Activated B cell treated with CpG ODN at 0.5 μM for 24 hours (primary cell): ENCODE data around the gene LYRM4. TPM values are rescaled to one million over a fixed set of nuclear protein-coding genes. Genes with fewer than 3 reads are reported as not detected.

ENCODE experiments used
- ATAC-seq: fragments of 200-7000 bp; cut with Tn5 transposase; one replicate; pipeline ENCODE4 v1.10.0; 2021; ENCODE audit warnings: low read depth, mild to moderate bottlenecking, moderate library complexity
- CTCF ChIA-PET: fragments of 350-600 bp; sonication (Branson Sonifier 250); formaldehyde crosslinking; loops from one replicate; lab custom pipeline; 2021; ENCODE audit warnings: antibody characterized with exemption; lab: Charles Lee
- POLR2A ChIA-PET: fragments of 350-600 bp; sonication (Branson Sonifier 250); formaldehyde crosslinking; loops from one replicate; lab custom pipeline; 2021; ENCODE audit warnings: antibody characterized with exemption; lab: Charles Lee
- DNase-seq: peaks from one replicate; pipeline ENCODE4 v3.0.0; 2022
- H3K27ac Mint-ChIP-seq: one replicate; pipeline ENCODE4 v1.8.0; 2020; ENCODE audit warnings: mixed read lengths
- H3K27me3 Mint-ChIP-seq: one replicate; pipeline ENCODE4 v1.8.0; 2021; ENCODE audit warnings: mixed read lengths
- H3K36me3 Mint-ChIP-seq: one replicate; pipeline ENCODE4 v1.8.0; 2021; ENCODE audit warnings: low read depth, mixed read lengths
- H3K4me1 Mint-ChIP-seq: one replicate; pipeline ENCODE4 v1.8.0; 2021; ENCODE audit warnings: mixed read lengths
- H3K4me3 Mint-ChIP-seq: one replicate; pipeline ENCODE4 v1.8.0; 2020; ENCODE audit warnings: mild to moderate bottlenecking, mixed read lengths
- H3K9me3 Mint-ChIP-seq: one replicate; pipeline ENCODE4 v1.8.0; 2020; ENCODE audit warnings: mixed read lengths
- intact Hi-C: fragments of 100-400 bp; cut with micrococcal nuclease; formaldehyde crosslinking; loops from one replicate; pipeline ENCODE4 v1.15.1; 2024
- total RNA-seq: library from RNA; stranded (reverse); gene quantifications from 2 replicates; pipeline ENCODE4 v1.2.3, GENCODE V29; 2022
- TF ChIP-seq, protein P1 (sequence below): fragments of 200-600 bp; IDR thresholded peaks from one replicate; pipeline ENCODE4 v1.8.0; 2022; ENCODE audit warnings: antibody characterized with exemption, mild to moderate bottlenecking

LYRM4 gene
- total RNA-seq, 1 donor from 2014 or later, result 51.2 TPM

DNA sequence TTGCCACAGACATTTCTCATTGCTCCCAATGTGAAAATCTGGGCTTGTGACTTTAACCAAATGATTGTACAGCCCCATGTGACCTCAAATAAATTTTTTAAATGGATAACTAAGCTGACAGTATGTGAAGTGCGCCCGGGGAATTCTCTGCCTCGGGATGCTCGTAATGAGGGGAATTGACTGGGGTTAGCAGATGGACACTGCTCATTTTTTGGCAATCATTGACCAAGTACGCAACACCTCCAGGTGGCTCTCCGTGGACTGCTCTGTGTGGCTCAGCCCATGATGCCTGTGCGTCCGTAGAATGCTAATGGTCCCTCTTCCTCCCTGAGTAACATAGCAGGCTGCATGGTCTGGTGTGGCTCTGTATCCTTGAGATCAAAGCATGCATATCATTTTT lies 42.9 kb upstream of the LYRM4 start:
- Mint-ChIP-seq H3K4me3 (peak overlapping the region; percentile 77), H3K4me1 (peaks cover 34% of the 10 kb centered on the region), H3K9me3 (no peaks in the 10 kb centered on the region), H3K27ac (peak overlapping the region; percentile 84), H3K27me3 (no peaks in the 10 kb centered on the region), H3K36me3 (no peaks in the 10 kb centered on the region)
- ChIA-PET POLR2A (interaction anchor here (1.0 to 2.8 kb wide), 7 partner anchors 12 to 160 kb away, joined by 4 to 37 read pairs (median 12); partner anchors contain the start of genes FARS2 and LYRM4), CTCF (interaction anchor here (0.7 to 4.2 kb wide), 27 partner anchors 9 to 247 kb away, joined by 3 to 93 read pairs (median 5); partner anchors contain the start of genes FARS2 and LYRM4)
- no peak for ATAC-seq
- no peak for DNase-seq
- TF ChIP-seq, protein P1, sequence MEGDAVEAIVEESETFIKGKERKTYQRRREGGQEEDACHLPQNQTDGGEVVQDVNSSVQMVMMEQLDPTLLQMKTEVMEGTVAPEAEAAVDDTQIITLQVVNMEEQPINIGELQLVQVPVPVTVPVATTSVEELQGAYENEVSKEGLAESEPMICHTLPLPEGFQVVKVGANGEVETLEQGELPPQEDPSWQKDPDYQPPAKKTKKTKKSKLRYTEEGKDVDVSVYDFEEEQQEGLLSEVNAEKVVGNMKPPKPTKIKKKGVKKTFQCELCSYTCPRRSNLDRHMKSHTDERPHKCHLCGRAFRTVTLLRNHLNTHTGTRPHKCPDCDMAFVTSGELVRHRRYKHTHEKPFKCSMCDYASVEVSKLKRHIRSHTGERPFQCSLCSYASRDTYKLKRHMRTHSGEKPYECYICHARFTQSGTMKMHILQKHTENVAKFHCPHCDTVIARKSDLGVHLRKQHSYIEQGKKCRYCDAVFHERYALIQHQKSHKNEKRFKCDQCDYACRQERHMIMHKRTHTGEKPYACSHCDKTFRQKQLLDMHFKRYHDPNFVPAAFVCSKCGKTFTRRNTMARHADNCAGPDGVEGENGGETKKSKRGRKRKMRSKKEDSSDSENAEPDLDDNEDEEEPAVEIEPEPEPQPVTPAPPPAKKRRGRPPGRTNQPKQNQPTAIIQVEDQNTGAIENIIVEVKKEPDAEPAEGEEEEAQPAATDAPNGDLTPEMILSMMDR, result no peak
- intact Hi-C loops, result loop anchor here (1.0 kb wide), 7 partner anchors 25 to 246 kb away; partner anchors contain the start of gene LYRM4

DNA sequence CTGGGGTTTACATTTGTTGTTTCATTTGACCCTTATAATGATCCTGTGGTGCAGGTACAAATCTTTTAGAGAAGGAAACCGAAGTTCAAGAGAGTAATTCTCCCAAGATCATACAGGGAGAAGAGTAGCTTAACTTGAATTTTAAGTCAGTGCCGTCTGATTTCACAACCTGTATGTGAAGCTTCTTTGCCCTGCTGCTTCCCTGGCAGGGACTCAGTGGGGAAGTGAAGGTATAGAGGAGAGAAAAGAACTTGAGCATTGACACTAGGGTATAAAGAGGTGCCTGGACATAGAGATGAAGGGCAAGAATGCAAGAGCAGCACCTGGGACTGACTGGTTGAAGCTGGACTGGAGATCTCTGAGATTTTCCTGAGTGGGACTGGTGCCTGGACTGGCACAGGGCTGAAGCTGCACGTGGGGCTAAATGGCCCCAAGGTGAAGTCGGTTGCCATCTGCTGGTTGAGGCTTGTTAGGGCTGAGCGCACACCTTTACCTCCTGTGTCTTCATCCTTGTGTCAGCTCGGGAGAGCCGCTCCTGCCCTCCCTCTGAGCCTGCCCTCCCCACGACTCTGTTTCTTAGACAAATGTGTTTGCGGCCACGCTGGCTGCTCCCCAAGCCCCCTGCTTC lies 42.4 kb upstream of the LYRM4 start:
- Mint-ChIP-seq H3K36me3 (no peaks in the 10 kb centered on the region), H3K4me1 (peaks cover 40% of the 10 kb centered on the region), H3K4me3 (peak overlapping the region; percentile 77), H3K27me3 (no peaks in the 10 kb centered on the region), H3K9me3 (no peaks in the 10 kb centered on the region), H3K27ac (peak overlapping the region; percentile 84)
- peak; percentile 40 for DNase-seq
- CTCF ChIA-PET, result interaction anchor here (0.6 to 4.2 kb wide), 33 partner anchors 10 to 246 kb away, joined by 3 to 93 read pairs (median 5); partner anchors contain the start of genes FARS2 and LYRM4
- POLR2A ChIA-PET, result interaction anchor here (1.0 to 2.8 kb wide), 9 partner anchors 12 to 159 kb away, joined by 4 to 37 read pairs (median 6); partner anchors contain the start of genes FARS2 and LYRM4
- TF ChIP-seq, protein P1, result no peak
- intact Hi-C loops, result loop anchor here (1.0 kb wide), 7 partner anchors 25 to 246 kb away; partner anchors contain the start of gene LYRM4
- ATAC-seq, result peak; percentile 70

DNA sequence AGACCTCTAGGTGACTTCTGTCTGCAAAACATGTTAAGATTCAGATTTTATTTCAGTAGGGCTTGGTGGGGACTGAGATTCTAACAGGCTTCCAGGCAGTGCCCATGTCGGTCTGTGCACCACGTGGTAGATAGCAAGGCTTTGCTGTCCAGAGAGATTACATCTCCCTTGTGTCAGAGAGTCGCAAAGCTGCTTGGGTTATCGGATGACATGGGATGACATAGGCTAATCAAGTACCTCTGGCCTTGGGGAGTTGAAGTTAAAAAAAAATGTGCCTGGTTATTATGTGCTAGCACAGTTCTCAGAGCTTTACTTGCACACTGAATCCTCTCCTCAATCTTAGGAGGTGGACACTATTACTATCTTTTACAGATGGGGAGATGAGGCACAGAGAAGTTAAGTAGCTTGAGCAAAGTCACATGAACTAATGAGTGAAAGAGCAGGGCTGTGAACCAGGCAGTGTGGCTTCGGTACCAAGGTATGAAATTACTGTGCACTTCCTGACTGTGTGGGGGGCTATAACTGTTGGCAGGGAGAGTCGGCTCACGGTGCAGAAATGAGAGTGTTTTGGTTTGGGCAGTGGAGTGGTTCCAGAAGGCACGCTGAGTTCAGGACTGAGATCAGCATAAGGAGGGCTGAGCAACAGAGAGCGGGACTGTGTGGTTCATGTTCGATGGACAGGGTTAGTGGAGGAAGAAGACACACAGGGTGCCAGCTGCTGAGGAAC lies 41.6 kb upstream of the LYRM4 start:
- ChIA-PET CTCF (interaction anchor here (0.6 to 4.2 kb wide), 31 partner anchors 10 to 170 kb away, joined by 3 to 93 read pairs (median 5); partner anchors contain the start of genes FARS2 and LYRM4), POLR2A (interaction anchor here (1.0 to 2.8 kb wide), 9 partner anchors 11 to 159 kb away, joined by 4 to 37 read pairs (median 6); partner anchors contain the start of genes FARS2 and LYRM4)
- no peaks in the 10 kb centered on the region for H3K36me3 Mint-ChIP-seq
- H3K4me3 Mint-ChIP-seq, result peak overlapping the region; percentile 77
- peak overlapping the region; percentile 84 for H3K27ac Mint-ChIP-seq
- no peaks in the 10 kb centered on the region for H3K9me3 Mint-ChIP-seq
- no peaks in the 10 kb centered on the region for H3K27me3 Mint-ChIP-seq
- TF ChIP-seq, protein P1, result no peak
- intact Hi-C loops, result no loop called here
- ATAC-seq, result peak; percentile 86
- DNase-seq, result peak; percentile 24
- H3K4me1 Mint-ChIP-seq, result peaks cover 44% of the 10 kb centered on the region

DNA sequence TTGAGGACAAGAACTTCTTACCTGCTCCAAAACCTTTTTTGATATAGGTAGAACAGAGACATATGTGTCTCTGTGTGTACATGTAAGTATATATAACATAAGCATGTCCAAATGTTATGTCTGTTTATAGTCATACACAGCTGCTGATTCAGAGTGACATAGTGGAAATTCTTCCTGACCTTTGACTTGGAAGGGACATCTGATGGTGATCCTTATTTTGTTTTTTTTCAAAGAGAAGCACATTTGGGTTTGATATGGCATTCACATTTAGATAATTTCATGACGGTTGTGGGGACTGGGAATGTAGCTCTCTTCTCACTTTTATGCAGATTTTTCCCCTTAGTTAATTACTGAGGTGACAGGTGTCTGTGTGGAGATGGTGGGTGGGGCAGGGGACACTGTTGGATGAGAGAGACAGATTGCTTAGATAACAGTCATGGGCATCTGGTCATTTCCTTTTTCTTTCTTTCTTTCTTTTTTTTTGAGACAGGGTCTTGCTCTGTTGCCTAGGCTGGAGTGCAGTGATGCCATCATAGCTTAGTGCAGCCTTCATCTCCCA lies 39.5 kb upstream of the LYRM4 start:
- intact Hi-C loops, result no loop called here
- CTCF ChIA-PET, result interaction anchor here (1.8 kb wide), 1 partner anchor 79 kb away, joined by 4 read pairs; no protein-coding TSS in a partner anchor
- Mint-ChIP-seq H3K27ac (no peak overlapping the region), H3K9me3 (no peaks in the 10 kb centered on the region), H3K4me1 (peaks cover 45% of the 10 kb centered on the region), H3K27me3 (no peaks in the 10 kb centered on the region), H3K4me3 (no peak overlapping the region), H3K36me3 (peaks cover 5% of the 10 kb centered on the region)
- DNase-seq, result no peak
- POLR2A ChIA-PET, result interaction anchor here (1.6 kb wide), 1 partner anchor 10 kb away, joined by 4 read pairs; no protein-coding TSS in a partner anchor
- TF ChIP-seq, protein P1, result no peak
- ATAC-seq, result no peak
